ENCODE data around the gene AGFG1.

The AGFG1 gene

GRCh38 chr2:227474410-227474809, 2.5 kb downstream of the AGFG1 start:
- DNase-seq (ENCODE audit: low spot score): no peak
- in situ Hi-C loops (cut with MboI; ENCODE audit: low pct_unique_long_range_greater_than_20kb, low sequenced_read_pairs, unreplicated experiment): no loop called here
- TF ChIP-seq CTCF (IDR thresholded peaks at IDR 0.05; ENCODE audit: extremely low read depth, insufficient read depth, missing control alignments): no peak

- no peak for TF ChIP-seq CTCF (IDR thresholded peaks at IDR 0.05; ENCODE audit: extremely low read depth, insufficient read depth, missing control alignments)
- no peak for DNase-seq (ENCODE audit: low spot score)
- in situ Hi-C loops (cut with MboI; ENCODE audit: low pct_unique_long_range_greater_than_20kb, low sequenced_read_pairs, unreplicated experiment): loop anchor here (25.0 kb wide), 1 partner anchor 285 kb away; no protein-coding TSS in a partner anchor
Observed at GRCh38 chr2:227477291-227477690, 5.3 kb downstream of the AGFG1 start.

- peak; percentile 42 for TF ChIP-seq CTCF (IDR thresholded peaks at IDR 0.05; ENCODE audit: extremely low read depth, insufficient read depth, missing control alignments)
- DNase-seq (ENCODE audit: low spot score): no peak
- in situ Hi-C loops (cut with MboI; ENCODE audit: low pct_unique_long_range_greater_than_20kb, low sequenced_read_pairs, unreplicated experiment): loop anchor here (25.0 kb wide), 1 partner anchor 282 kb away; no protein-coding TSS in a partner anchor
Observed at GRCh38 chr2:227479865-227480475, 8.0 kb downstream of the AGFG1 start.

GRCh38 chr2:227480528-227480927, 8.6 kb downstream of the AGFG1 start:
- no peak for TF ChIP-seq CTCF (IDR thresholded peaks at IDR 0.05; ENCODE audit: extremely low read depth, insufficient read depth, missing control alignments)
- in situ Hi-C loops (cut with MboI; ENCODE audit: low pct_unique_long_range_greater_than_20kb, low sequenced_read_pairs, unreplicated experiment): loop anchor here (25.0 kb wide), 1 partner anchor 282 kb away; no protein-coding TSS in a partner anchor
- DNase-seq (ENCODE audit: low spot score): no peak

GRCh38 chr2:227482638-227483340, 10.8 kb downstream of the AGFG1 start:
- in situ Hi-C loops (cut with MboI; ENCODE audit: low pct_unique_long_range_greater_than_20kb, low sequenced_read_pairs, unreplicated experiment): loop anchor here (25.0 kb wide), 1 partner anchor 280 kb away; no protein-coding TSS in a partner anchor
- no peak for TF ChIP-seq CTCF (IDR thresholded peaks at IDR 0.05; ENCODE audit: extremely low read depth, insufficient read depth, missing control alignments)

GRCh38 chr2:227485429-227485828, 13.5 kb downstream of the AGFG1 start:
- in situ Hi-C loops (cut with MboI; ENCODE audit: low pct_unique_long_range_greater_than_20kb, low sequenced_read_pairs, unreplicated experiment): loop anchor here (25.0 kb wide), 1 partner anchor 277 kb away; no protein-coding TSS in a partner anchor
- TF ChIP-seq CTCF (IDR thresholded peaks at IDR 0.05; ENCODE audit: extremely low read depth, insufficient read depth, missing control alignments): no peak
- DNase-seq (ENCODE audit: low spot score): no peak

More at GRCh38 chr2:227482638-227483340, 10.8 kb downstream of the AGFG1 start:
- DNase-seq (ENCODE audit: low spot score): peak; percentile 73
